Measurements from ENCODE around the gene DOK7. TPM values are rescaled to one million over a fixed set of nuclear protein-coding genes. Genes with fewer than 3 reads are reported as not detected.
"Not testable (repeated sequence)": the region's sequence is repeated elsewhere in the genome, so short reads cannot be mapped to it uniquely, and the experiment has no call there.

The DOK7 gene
- polyA plus RNA-seq, 4 donors, result 0.42 to 3.3 (median 1.3) TPM

DNA sequence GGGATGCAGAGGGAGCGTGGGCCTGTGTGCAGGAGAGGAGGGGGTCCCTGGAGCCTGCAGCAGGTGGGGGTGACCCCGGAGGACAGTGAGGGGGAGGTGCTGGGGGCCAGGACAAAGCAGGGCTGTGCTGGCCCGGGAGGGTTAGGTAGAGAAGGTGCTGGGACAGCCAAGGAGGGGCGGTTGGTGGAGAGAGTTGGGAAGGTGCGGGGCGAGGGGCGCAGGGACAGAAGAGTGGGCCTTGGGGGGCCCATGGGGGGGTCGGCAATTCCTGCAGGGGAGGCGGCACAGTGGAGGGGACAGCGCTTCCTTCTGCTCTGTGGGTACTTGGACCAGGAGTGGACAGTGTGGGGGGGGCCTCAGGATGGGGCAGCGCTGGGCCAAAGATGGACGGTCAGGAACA lies 36.6 kb downstream of the DOK7 start:
- no peak for DNase-seq (ENCODE audit: low read depth in 4 of 4, low spot score in 3 of 4)

DNA sequence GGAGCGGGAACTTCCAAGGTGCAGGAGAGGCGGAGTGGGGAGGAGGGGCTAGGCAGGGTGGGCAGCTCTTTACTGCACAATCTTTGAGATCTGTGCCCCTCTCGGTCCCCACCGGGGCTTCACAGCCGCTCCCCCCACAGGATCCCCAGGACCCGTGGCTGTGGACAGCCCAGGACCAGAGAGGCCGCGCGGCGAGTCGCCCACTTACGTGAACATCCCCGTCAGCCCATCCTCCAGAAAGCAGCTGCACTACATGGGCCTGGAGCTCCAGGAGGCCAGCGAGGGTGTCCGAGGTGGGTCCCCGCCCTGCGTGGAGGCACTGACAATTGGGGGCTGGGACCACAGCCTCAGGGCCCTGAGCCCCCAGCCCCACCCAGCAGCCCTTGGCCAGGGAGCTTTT lies 37.0 kb downstream of the DOK7 start:
- DNase-seq (ENCODE audit: low read depth in 4 of 4, low spot score in 3 of 4), result no peak

GRCh38 chr4:3500634-3501101 lies 37.6 kb downstream of the DOK7 start:
- no peak for DNase-seq (ENCODE audit: low read depth in 4 of 4, low spot score in 3 of 4)

GRCh38 chr4:3501126-3501824 lies 38.2 kb downstream of the DOK7 start:
- DNase-seq (ENCODE audit: low read depth in 4 of 4, low spot score in 3 of 4), result no peak

DNA sequence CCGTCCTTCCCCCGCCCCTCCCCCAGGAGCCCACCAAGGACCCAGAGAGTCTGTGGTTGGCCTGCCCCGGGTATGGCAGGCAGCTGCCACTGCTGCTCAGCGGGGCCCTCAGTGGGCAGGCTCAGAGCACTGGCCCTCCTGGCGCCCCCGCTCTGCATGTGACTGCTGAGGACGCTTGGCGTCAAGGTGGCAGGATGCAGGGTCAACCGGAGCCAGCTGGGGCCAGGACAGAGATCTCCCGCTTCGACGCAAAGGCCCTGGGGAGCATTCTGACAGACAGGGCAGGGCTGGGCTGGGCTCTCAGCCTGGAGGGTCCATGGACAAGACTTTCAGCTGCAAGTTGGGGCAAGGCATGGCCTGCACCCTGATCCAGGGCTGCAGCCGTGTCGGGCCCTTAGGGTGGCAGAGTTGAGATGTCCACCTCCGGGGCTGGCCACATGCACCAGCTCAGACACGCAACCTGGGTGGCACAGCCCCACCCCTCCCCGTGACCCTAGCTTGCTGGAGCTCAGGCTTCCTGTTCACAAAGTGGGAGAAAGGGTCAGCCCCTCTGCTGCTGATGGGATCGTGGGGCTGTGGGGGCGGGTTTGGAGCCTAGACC lies 38.8 kb downstream of the DOK7 start:
- DNase-seq (ENCODE audit: low read depth in 4 of 4, low spot score in 3 of 4), result no peak

- no peak for DNase-seq (ENCODE audit: low read depth in 4 of 4, low spot score in 3 of 4)
Observed at GRCh38 chr4:3502941-3503936, 40.1 kb downstream of the DOK7 start.

GRCh38 chr4:3505231-3505630 lies 42.1 kb downstream of the DOK7 start:
- no peak for DNase-seq (ENCODE audit: low read depth in 4 of 4, low spot score in 3 of 4)

DNA sequence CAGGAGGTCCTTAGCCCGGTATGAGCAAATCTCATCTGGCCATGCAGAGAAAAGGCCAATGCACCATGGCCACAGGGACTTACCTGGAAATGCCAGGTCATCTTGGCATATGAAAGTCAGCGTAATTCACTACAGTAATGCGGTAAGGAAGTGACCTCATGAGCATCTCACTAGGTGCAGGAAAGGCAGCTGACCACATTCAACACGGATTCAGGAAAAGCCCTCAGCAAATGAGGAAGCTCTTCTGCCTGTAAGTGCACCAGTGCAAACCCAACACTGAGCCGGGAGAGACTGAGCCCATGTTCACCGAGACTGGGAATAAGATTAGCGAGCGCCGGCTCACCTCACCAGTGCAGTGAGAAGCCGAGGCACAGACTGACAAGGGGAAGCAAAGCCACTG lies 45.4 kb downstream of the DOK7 start:
- no peak for DNase-seq (ENCODE audit: low read depth in 4 of 4, low spot score in 3 of 4)

DNA sequence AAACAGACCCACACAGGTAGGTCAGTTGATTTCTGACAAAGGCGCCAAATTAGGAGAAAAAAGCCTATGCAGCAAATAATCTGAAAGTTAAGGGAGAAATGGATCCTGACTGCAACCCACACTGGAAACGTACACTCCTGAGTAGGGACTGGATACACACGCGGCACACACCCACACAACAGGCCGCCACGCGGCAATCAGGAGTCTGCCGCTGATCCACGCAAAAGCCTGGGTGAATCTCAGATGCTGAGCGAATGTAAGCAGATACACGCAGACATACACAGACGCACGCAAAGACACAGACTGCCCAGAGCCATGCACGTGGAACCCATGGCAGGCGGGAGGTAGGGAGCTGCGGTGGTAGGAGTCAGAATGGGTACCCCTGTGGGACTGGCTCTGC lies 47.4 kb downstream of the DOK7 start:
- no peak for DNase-seq (ENCODE audit: low read depth in 4 of 4, low spot score in 3 of 4)

GRCh38 chr4:3511187-3511586 lies 48.1 kb downstream of the DOK7 start:
- DNase-seq (ENCODE audit: low read depth in 4 of 4, low spot score in 3 of 4), result no peak

DNA sequence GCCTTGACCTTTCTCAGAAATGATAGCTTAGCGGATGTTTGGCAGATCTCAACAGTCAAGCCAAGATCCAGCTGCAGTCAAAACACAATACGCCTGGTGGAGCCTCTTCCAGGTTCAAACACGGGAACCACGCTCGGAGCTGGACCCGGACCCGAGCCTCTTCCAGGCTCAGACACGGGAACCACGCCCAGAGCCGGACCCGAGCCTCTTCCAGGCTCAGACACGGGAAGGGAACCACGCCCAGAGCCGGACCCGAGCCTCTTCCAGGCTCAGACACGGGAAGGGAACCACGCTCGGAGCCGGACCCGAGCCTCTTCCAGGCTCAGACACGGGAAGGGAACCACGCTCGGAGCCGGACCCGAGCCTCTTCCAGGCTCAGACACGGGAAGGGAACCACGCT lies 48.5 kb downstream of the DOK7 start:
- DNase-seq (ENCODE audit: low read depth in 4 of 4, low spot score in 3 of 4), result not testable (repeated sequence)

- DNase-seq (ENCODE audit: low read depth in 4 of 4, low spot score in 3 of 4), result no peak
Observed at GRCh38 chr4:3512279-3512678, 49.2 kb downstream of the DOK7 start.

DNA sequence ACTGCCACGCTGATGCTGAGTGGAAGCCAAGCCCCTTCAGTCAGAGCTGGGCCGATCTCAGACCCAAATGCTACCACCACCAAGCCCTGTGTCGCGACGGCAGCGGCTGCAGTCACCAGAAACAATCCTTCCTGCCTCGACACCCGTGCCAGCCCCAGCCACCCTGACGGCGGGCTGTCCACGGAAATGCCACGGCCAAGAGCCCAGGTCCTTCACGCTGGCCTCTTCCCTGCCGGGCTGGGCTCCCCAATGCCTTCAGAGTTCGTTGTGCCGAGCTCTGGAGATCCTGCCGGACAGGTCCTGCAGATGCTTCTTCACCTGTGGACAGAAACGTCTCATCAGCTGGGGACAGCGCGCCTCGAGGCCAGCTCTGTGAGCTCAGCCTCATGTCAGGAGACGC lies 49.6 kb downstream of the DOK7 start:
- DNase-seq (ENCODE audit: low read depth in 4 of 4, low spot score in 3 of 4), result no peak

GRCh38 chr4:3513807-3514206 lies 50.7 kb downstream of the DOK7 start:
- DNase-seq (ENCODE audit: low read depth in 4 of 4, low spot score in 3 of 4), result no peak

- no peak for DNase-seq (ENCODE audit: low read depth in 4 of 4, low spot score in 3 of 4)
Observed at GRCh38 chr4:3514221-3514780, 51.2 kb downstream of the DOK7 start.

- DNase-seq (ENCODE audit: low read depth in 4 of 4, low spot score in 3 of 4), result no peak
Observed at GRCh38 chr4:3514806-3515501, 51.8 kb downstream of the DOK7 start.

GRCh38 chr4:3515646-3516045 lies 52.5 kb downstream of the DOK7 start:
- no peak for DNase-seq (ENCODE audit: low read depth in 4 of 4, low spot score in 3 of 4)

DNA sequence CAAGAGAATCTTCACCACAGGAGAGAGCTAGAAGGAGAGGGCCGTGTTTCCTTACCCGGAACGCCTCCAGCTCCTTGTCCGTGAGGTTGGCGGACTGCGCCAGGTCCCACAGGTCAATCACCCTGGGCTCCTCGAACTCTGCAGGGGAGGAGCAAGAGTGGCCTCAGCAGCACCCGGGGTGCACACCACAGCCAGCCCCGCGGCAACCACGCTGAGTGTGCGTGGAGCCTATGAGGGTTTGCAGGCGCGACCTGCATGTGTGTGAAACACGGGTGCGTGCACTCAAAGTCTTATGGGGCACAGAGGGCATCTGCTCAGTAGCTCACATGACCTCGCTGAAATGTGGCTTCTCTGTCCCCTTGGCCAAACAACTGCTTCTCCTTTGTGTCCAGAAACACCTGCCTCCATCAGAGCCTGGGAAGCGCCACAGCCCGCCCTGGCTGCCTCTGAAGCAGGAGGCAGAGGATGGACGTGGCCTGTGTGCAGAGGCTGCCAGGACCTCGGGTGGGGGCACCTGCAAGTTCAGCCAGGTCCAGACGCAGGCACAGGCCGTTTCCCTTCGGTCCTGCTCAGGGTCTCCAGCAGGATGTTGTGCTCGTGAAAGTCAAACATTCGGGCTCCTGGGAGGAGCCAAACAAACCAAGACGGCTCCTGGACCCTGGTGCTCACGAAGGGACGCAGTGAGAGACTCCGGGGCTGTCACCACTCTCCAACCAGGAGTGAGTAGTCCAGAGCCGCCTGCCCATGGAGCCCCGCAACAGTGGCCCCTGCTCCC lies 53.1 kb downstream of the DOK7 start:
- no peak for DNase-seq (ENCODE audit: low read depth in 4 of 4, low spot score in 3 of 4)

DNA sequence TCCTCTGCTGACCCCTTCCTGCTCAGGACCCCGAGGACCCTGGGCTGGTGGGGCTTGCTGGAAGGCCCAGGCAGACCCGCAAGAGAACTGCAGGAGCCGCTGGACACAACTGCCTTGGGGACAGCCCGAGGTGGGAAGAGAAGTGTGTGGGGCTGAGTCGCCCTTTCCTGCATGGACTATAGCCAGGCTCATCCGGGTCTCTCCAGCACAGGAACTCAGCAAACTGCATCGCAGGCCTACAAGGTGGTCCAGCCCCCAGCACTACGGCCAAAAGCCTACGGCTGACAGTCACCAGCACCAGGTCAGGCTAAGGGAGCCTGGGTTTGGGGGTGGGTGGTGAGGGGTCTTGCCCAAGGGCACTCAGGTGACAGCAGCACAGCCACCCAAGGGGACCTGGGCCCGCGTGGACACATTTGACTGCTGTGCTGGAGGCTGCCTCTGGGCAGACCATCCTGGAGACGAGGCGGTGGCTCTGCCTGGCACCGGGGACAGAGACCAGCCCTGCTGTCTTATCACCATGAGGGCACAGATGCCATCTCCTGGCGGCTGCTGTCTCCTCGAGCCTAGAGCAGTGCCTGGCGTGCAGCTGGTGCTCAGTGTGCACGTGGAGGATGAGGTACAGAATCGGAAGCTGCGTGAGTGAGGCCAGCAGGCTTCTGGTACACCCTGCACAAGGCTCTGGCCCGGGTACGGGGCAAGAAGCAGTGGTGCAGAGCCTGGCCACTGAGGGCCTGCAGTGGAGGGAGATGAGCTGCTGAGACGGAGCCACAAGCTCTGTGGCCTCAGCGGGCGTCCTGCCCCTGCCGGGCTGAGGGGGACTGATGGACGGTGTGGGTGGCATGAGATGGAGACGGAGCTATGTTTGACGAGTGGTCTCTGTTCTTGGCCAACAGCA lies 54.0 kb downstream of the DOK7 start:
- DNase-seq (ENCODE audit: low read depth in 4 of 4, low spot score in 3 of 4), result no peak
